Immature natural killer cell (primary cell): ENCODE measurements around the gene OSBPL3. TPM values are rescaled to one million over a fixed set of nuclear protein-coding genes. Genes with fewer than 3 reads are reported as not detected.

Experiments used
- polyA plus RNA-seq, 3 donors: library from polyadenylated mRNA; unstranded; fragments of 300-500 nt; fragmentation: Illumina TruSeq; gene quantifications; one replicate each; pipeline ENCODE4 v1.2.3, GENCODE V29; 2021

Gene OSBPL3
- polyA plus RNA-seq, 3 donors from 2014 or later, result 6.4 to 20.0 (median 8.5) TPM

Other genes with a start within 250 kb of the OSBPL3 start
- under 1 TPM in 1 of 3 donors, not detected in 2; 0.10 TPM for gene GSDME, start 222.7 kb downstream of the OSBPL3 start, polyA plus RNA-seq
- gene CYCS, start 145.1 kb upstream of the OSBPL3 start, polyA plus RNA-seq, result 100 to 1,000 TPM; 142 to 264 (median 186) TPM
- gene NPVF, start 248.3 kb upstream of the OSBPL3 start, polyA plus RNA-seq, result not detected